ENCODE results near the gene ALDH3A2. TPM values are rescaled to one million over a fixed set of nuclear protein-coding genes. Genes with fewer than 3 reads are reported as not detected.
A peak's percentile ranks its signal among the peaks of the same experiment; 100 is the strongest.

Gene ALDH3A2
- total and polyA plus RNA-seq, 3 donors from 2014 or later: 76.0 to 125 (median 100.0) TPM

DNA sequence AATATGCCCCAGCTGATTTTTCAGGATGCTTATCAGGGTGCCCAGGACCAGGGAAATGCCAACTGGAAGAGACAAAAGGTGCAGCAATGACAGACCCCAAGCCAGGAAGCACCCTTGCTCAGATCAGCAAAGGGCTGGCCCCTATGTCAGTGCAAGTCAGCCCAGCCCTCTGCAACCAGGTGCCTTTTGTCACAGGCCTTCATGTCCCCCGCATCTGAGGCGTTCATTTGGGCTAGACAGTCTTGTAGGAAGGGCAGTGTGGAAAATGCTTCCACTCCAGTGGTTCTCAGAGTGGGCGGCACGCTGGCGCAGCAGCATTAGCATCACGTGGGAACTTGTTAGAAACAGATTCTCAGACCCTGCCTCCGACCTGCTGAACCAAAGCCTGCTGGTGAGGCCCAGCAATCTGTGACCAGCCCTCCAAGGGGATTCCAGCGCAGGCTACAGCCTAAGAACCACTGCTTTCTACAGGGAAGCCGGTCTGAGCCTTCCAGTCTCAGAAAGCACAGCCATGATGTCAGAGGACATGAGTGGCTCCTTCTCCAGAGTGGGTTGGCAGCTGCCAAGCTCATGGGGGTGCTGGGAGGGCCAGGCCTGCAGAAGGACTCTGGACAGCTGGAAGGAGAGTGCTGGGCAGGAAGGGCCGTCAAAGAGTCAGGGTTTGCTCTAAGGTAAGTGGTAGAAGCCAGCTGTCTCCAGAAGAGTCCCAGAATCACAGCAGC is 54.7 kb downstream of the ALDH3A2 start:
- TF ChIP-seq, protein P1, sequence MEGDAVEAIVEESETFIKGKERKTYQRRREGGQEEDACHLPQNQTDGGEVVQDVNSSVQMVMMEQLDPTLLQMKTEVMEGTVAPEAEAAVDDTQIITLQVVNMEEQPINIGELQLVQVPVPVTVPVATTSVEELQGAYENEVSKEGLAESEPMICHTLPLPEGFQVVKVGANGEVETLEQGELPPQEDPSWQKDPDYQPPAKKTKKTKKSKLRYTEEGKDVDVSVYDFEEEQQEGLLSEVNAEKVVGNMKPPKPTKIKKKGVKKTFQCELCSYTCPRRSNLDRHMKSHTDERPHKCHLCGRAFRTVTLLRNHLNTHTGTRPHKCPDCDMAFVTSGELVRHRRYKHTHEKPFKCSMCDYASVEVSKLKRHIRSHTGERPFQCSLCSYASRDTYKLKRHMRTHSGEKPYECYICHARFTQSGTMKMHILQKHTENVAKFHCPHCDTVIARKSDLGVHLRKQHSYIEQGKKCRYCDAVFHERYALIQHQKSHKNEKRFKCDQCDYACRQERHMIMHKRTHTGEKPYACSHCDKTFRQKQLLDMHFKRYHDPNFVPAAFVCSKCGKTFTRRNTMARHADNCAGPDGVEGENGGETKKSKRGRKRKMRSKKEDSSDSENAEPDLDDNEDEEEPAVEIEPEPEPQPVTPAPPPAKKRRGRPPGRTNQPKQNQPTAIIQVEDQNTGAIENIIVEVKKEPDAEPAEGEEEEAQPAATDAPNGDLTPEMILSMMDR (IDR thresholded peaks at IDR 0.05): no peak
- TF ChIP-seq POLR2A (IDR thresholded peaks at IDR 0.05): no peak
- intact Hi-C loops (cut with DNase I; ENCODE audit: low total_unique reads): no loop called here
- H3K36me3 ChIP-seq (ENCODE audit: low read depth, missing control alignments): no peaks in the 10 kb centered on the region
- no peaks in the 10 kb centered on the region for H3K27me3 ChIP-seq
- WGBS, 2 donors: 76 to 80% methylated on average over 5 to 10 of the region's 10 CpGs
- no peak overlapping the region for H3K4me3 ChIP-seq
- no peak for DNase-seq
- H3K4me1 ChIP-seq: peaks cover 15% of the 10 kb centered on the region
- peak overlapping the region in 1 of 2 donors; percentile 30 for H3K27ac ChIP-seq
- H3K9me3 ChIP-seq: no peaks in the 10 kb centered on the region

- Histone ChIP-seq H3K4me3 (no peak overlapping the region), H3K27ac (peak overlapping the region in 1 of 2 donors; percentile 30), H3K27me3 (no peaks in the 10 kb centered on the region), H3K36me3 (ENCODE audit: low read depth, missing control alignments) (no peaks in the 10 kb centered on the region), H3K4me1 (peaks cover 15% of the 10 kb centered on the region), H3K9me3 (no peaks in the 10 kb centered on the region)
- intact Hi-C loops (cut with DNase I; ENCODE audit: low total_unique reads): no loop called here
- no peak for TF ChIP-seq POLR2A (IDR thresholded peaks at IDR 0.05)
- TF ChIP-seq, protein P1 (IDR thresholded peaks at IDR 0.05): no peak
- peak; percentile 71 for DNase-seq
- WGBS, 2 donors: 71 to 76% methylated on average over 15 to 17 of the region's 17 CpGs
These were observed 55.5 kb downstream of the ALDH3A2 start for GRCh38 chr17:19703828-19704613.

- intact Hi-C loops (cut with DNase I; ENCODE audit: low total_unique reads): no loop called here
- Histone ChIP-seq H3K4me1 (peaks cover 15% of the 10 kb centered on the region), H3K27ac (no peak overlapping the region), H3K4me3 (no peak overlapping the region), H3K27me3 (no peaks in the 10 kb centered on the region), H3K9me3 (no peaks in the 10 kb centered on the region), H3K36me3 (ENCODE audit: low read depth, missing control alignments) (no peaks in the 10 kb centered on the region)
- TF ChIP-seq, protein P1 (IDR thresholded peaks at IDR 0.05): no peak
- TF ChIP-seq POLR2A (IDR thresholded peaks at IDR 0.05): no peak
- WGBS, 2 donors: 96 to 97% methylated on average over 12 to 13 of the region's 13 CpGs
- DNase-seq: peak; percentile 10
These were observed 56.6 kb downstream of the ALDH3A2 start for GRCh38 chr17:19705201-19705600.

DNA sequence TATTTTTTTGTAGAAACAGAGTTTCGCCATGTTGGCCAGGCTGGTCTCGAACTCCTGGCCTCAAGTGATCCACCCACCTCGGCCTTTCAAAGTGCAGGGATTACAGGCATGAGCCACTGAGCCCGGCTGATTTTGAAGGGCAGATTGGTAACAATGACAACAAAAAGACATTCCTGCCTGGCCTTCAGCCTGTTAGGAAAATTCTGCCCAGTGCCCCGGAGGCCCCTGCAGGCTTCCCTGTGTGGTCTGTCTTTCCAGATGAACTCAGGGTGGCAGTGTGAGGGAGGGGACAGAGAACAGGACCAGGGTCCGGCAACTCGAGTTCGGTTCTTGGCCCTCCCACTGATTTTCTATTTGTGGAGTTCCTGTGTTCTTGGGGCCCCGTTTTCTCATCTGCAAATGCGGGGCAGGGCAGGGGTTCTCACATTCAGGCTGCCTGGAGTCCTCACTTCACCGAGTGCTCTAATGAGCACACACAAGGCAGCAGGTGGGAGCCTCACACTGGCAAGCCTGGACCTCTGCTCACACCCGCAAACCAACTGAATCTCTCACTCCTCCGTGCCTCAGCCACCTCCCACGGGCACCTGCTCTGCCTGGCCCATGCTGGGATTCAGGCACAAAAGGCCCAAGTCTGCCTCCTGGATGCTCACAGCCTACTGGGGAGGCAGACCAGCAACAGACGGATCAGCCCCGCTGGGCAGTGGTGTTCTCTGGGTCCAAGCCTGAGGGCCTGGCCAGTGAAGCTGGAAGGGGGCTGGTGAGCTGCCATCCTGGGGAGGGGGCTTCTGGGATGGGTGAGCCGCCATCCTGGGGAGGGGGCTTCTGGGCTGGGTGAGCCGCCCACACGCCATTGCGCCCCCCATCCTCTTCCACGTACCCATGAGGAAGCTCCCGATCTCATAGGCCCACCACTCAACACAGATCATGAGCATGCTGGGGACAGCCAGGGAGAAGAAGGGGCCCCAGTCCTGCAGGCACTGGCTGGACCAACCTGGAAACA is 57.5 kb downstream of the ALDH3A2 start:
- Histone ChIP-seq H3K4me3 (no peak overlapping the region), H3K4me1 (peaks cover 15% of the 10 kb centered on the region), H3K9me3 (no peaks in the 10 kb centered on the region), H3K27ac (no peak overlapping the region), H3K36me3 (ENCODE audit: low read depth, missing control alignments) (no peaks in the 10 kb centered on the region), H3K27me3 (no peaks in the 10 kb centered on the region)
- no peak for TF ChIP-seq POLR2A (IDR thresholded peaks at IDR 0.05)
- TF ChIP-seq, protein P1 (IDR thresholded peaks at IDR 0.05): no peak
- intact Hi-C loops (cut with DNase I; ENCODE audit: low total_unique reads): no loop called here
- 73 to 80% methylated on average over 12 to 22 of the region's 22 CpGs for WGBS, 2 donors
- peak; percentile 13 for DNase-seq

All from testis (tissue), 3 donors.